ES-I3 (cell line): ENCODE measurements around the gene DDX54.

Experiments used
- H3K36me3 ChIP-seq: 2 replicates; pipeline ENCODE4 v1.6.1; 2013; ENCODE audit warnings: mild to moderate bottlenecking, low read length, control low read depth, moderate library complexity; ENCODE audit not compliant: insufficient read depth
- H3K4me1 ChIP-seq: 2 replicates; pipeline ENCODE4 v1.6.1; 2013; ENCODE audit warnings: mild to moderate bottlenecking, control low read depth, low read length; ENCODE audit not compliant: insufficient read depth
- H3K9ac ChIP-seq: 2 replicates; pipeline ENCODE4 v1.6.1; 2013; ENCODE audit warnings: low read depth, mild to moderate bottlenecking, low read length, moderate library complexity
- H3K9me3 ChIP-seq: 2 replicates; pipeline ENCODE4 v1.6.1; 2013; ENCODE audit warnings: mild to moderate bottlenecking, low read length, moderate library complexity; ENCODE audit not compliant: control insufficient read depth, insufficient read depth

Gene DDX54

GRCh38 chr12:113202300-113203075, 17.2 kb upstream of the DDX54 start:
- Histone ChIP-seq H3K4me1 (no peaks in the 10 kb centered on the region), H3K9ac (no peak overlapping the region), H3K9me3 (no peaks in the 10 kb centered on the region; the same call in 1 of the 2 replicates), H3K36me3 (no peaks in the 10 kb centered on the region)

DNA sequence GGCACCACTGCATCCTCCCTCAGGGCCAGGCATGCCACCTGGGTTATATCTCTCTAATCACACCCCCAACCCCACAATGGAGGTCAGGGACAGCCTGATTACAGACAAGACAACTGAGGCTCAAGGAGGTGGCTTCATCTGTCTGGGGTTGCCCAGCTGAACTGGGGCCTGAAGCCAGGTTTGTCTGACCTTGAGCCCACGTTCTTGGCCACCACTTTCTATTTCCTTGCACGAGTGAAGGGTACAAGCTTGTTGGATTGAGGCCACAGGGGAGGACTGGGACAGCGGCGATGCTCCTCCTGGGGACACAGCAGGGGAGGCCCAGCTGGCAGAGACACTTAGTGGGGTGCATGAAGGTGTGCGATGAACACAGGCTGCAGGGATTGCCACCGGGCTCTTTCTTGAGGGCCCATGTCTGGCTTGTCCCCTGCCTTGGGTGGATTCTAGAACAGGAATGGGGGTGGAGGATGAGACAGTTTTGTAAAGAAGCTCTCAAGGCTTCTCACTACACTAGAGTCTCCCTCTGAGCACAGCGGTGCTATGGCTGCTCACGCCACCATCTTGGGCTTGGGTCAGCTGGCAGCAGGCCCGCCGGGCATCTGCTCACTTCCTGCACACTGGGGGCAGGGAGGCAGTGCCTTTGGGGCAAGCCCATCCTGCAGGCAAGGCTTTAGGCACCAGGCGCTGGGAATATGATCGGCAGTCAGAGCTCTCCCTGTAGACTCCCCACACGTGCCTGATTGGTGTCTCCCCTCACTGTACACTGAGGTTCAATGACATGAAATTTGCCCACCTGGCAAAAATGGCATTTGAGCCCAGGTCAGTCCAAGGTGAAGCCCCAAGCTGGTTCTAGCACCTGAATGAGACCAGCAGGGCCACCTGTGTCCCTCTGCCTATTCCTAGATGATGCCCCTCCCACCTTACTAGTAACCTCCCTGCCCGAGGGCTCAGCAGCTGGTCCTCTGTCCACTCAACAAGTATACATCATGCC, 16.2 kb upstream of the DDX54 start:
- H3K36me3 ChIP-seq = no peaks in the 10 kb centered on the region
- no peaks in the 10 kb centered on the region; the same call in 1 of the 2 replicates for H3K9me3 ChIP-seq
- H3K9ac ChIP-seq = no peak overlapping the region
- H3K4me1 ChIP-seq = peaks cover 2% of the 10 kb centered on the region; the same call in 1 of the 2 replicates

GRCh38 chr12:113200021-113200797, 14.9 kb upstream of the DDX54 start:
- Histone ChIP-seq H3K4me1 (peaks cover 2% of the 10 kb centered on the region; the same call in 1 of the 2 replicates), H3K9ac (no peak overlapping the region), H3K36me3 (no peaks in the 10 kb centered on the region), H3K9me3 (no peaks in the 10 kb centered on the region)

DNA sequence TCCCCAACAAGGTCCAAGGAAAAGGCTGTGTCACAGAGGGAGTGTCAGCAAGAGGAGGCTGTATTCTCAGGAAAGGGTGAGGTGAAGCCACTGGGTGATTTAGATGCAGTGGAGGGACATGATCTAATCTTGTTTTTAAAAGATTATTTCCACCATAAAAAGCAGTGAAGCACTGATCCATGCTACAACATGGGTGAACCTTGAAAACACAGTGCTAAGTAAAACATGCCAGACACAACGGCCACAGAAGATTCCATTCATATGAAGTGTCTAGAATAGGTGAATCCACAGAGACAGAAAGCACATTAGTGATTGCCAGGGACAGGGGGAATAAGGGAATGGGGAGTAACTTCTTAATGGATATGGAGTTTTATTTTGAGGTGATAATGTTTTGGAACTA, 13.0 kb upstream of the DDX54 start:
- no peaks in the 10 kb centered on the region for H3K36me3 ChIP-seq
- H3K4me1 ChIP-seq = peaks cover 6% of the 10 kb centered on the region; the same call in 1 of the 2 replicates
- H3K9me3 ChIP-seq = no peaks in the 10 kb centered on the region
- H3K9ac ChIP-seq = no peak overlapping the region

DNA sequence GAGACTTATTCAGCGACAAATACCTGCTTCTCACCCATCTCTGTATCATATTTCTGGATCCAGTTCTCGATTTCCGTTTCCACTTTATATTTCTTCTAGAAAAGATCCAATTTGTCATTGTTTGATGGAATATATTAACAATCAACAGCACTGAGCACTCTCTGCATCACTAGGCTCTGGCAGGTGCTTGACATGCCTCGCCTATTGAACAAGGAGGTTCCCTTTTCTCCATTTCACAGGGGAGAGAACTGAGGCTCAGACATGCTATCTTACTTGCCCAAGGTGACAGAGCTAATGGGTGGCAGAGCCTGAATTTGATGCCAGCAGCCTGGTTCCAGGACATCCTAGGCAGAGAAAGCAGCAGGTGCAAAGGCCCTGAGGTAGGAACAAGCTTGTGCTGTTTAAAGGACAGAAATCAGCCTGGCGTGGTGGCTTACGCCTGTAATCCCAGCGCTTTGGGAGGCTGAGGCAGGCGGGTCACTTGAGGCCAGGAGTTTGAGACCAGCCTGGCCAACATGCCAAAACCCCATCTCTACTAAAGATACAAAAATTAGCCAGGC, 12.3 kb upstream of the DDX54 start:
- Histone ChIP-seq H3K4me1 (peaks cover 6% of the 10 kb centered on the region; the same call in 1 of the 2 replicates), H3K9ac (no peak overlapping the region), H3K9me3 (no peaks in the 10 kb centered on the region), H3K36me3 (no peaks in the 10 kb centered on the region)

GRCh38 chr12:113196990-113197389, 11.7 kb upstream of the DDX54 start:
- Histone ChIP-seq H3K4me1 (peaks cover 10% of the 10 kb centered on the region), H3K9ac (no peak overlapping the region), H3K9me3 (no peaks in the 10 kb centered on the region), H3K36me3 (no peaks in the 10 kb centered on the region)

DNA sequence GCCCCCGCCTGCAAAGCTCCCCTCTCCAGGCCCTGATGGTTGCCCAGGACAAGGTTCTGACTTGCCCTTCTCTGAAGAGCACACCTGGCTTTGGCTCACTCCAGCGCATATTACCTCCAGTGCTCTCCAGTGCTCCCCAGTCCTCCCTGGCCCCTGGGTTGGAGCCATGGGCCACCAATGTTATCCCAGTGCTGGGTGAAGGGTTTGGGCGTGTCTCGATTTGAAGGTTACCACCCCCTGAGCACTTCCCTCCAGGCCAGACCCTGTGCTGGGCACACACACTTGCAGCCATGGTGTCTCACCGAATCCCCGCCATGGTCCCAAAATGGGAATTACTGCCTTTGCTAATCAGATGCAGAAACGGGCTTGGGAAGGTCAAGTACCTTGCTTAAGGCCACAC, 11.3 kb upstream of the DDX54 start:
- Histone ChIP-seq H3K4me1 (peaks cover 10% of the 10 kb centered on the region), H3K36me3 (no peaks in the 10 kb centered on the region), H3K9me3 (no peaks in the 10 kb centered on the region), H3K9ac (no peak overlapping the region)

DNA sequence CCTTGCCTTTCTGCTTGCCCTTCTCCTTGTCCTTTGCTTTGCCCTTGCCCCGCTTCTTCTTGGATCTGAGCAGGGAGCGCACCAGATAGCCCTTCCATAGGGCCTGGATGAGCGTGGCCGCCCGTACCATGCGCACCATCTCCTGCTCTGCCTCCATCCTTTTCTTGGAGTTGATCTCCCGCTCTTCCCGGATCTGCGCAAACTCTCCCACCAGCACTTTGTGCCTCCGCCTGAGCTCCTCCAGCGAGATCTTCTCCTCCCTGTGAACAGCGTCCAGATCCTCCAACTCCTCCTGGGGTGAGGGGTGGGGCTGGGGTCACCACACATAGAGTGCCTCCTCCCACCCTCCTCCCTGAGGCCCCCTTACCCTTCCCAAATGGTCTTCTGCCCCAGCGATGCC, 10.3 kb upstream of the DDX54 start:
- no peaks in the 10 kb centered on the region for H3K9me3 ChIP-seq
- peaks cover 14% of the 10 kb centered on the region for H3K4me1 ChIP-seq
- H3K9ac ChIP-seq = no peak overlapping the region
- H3K36me3 ChIP-seq = 0 out of 2 replicates have a peak, but pooled peaks cover 7% of the 10 kb centered on the region

GRCh38 chr12:113194971-113195391, 9.7 kb upstream of the DDX54 start:
- Histone ChIP-seq H3K9me3 (no peaks in the 10 kb centered on the region), H3K36me3 (0 out of 2 replicates have a peak, but pooled peaks cover 7% of the 10 kb centered on the region), H3K4me1 (peaks cover 17% of the 10 kb centered on the region), H3K9ac (no peak overlapping the region)

DNA sequence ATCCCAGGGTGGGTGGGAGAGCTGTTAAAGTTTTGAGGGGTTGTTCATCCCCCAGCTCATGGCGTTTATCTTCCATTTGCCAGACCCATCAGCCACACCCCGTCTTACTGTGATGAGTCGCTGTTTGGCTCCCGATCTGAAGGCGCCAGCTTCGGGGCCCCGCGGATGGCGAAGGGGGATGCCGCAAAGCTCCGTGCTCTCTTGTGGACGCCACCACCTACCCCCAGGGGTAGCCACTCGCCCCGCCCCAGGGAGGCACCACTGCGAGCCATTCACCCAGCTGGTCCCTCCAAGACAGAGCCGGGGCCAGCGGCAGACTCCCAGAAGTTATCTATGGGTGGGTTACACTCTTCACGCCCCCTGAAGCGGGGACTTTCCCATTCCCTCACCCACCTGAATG, 5.9 kb upstream of the DDX54 start:
- H3K9ac ChIP-seq = no peak overlapping the region
- no peaks in the 10 kb centered on the region for H3K9me3 ChIP-seq
- 0 out of 2 replicates have a peak, but pooled peaks cover 7% of the 10 kb centered on the region for H3K36me3 ChIP-seq
- H3K4me1 ChIP-seq = peaks cover 18% of the 10 kb centered on the region

DNA sequence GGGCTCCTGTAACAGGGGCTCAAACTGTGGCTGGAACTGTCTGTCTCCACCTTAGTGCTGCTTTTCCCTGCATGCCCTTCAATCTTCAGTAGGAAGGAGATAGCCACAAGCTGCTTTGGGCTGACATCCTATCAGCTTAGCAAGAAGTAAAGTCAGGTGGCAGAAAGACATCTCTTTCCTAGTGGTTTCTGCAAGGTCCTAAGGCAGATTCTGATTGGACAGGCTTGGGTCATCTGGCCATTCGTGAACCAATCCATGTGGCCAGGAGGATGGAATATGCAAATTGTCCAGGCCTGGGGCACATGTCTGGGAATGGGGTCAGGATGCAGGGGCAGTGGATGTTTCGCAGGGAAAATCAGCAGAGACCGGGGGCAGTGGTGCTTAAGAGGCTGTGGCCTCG, 5.5 kb upstream of the DDX54 start:
- Histone ChIP-seq H3K9me3 (no peaks in the 10 kb centered on the region), H3K4me1 (peaks cover 20% of the 10 kb centered on the region), H3K36me3 (0 out of 2 replicates have a peak, but pooled peaks cover 7% of the 10 kb centered on the region), H3K9ac (no peak overlapping the region)

DNA sequence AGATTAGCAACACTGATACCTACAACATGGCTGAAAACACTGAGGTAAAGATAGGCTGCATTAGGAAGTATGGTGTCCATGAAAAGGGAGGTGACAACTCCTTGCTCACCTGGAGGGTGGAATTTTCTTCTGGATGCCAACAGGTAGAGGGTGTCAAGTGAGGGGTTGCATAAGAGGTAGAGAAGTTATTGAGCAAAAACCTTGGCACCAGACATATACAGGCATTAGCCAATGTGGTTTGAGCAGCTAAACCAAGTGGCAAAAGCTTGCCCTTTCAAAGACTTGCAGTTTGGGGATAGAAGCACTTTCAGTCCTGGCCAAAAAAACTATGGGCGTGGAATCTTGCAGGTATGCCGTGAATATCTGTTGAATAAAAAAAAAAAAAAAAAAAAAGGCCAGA, 4.1 kb upstream of the DDX54 start:
- Histone ChIP-seq H3K9ac (no peak overlapping the region), H3K4me1 (peaks cover 20% of the 10 kb centered on the region), H3K36me3 (0 out of 2 replicates have a peak, but pooled peaks cover 7% of the 10 kb centered on the region)

GRCh38 chr12:113186666-113187325, 1.5 kb upstream of the DDX54 start:
- Histone ChIP-seq H3K4me1 (peaks cover 12% of the 10 kb centered on the region; the same call in 1 of the 2 replicates), H3K36me3 (0 out of 2 replicates have a peak, but pooled peaks cover 11% of the 10 kb centered on the region), H3K9me3 (no peaks in the 10 kb centered on the region), H3K9ac (no peak overlapping the region; the same call in 1 of the 2 replicates)

More for the DNA sequence above, 4.1 kb upstream of the DDX54 start:
- H3K9me3 ChIP-seq = no peaks in the 10 kb centered on the region
